ENCODE results near the gene SSTR4.

Gene SSTR4

GRCh38 chr20:23042270-23042669 is 7.2 kb downstream of the SSTR4 start:
- DNase-seq (ENCODE audit: low spot score) = no peak

DNA sequence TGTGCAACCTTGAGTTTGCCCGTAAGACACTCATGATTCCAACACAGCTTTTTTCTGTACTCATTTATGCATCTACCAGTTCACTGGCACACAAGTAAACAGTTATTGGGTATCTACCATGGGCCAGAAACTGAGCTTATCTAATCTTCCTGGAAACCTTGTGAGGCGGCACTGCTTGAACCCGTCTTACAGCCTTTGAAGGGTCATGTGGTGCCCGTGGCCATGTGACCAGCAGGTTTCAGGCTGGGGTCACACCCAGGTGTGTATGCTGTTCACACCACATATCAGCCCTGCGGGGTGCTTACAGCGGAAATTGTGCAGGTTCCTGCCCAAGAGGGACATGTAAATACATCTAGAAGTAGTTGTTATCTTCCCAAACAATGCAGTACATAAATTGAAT is 8.3 kb downstream of the SSTR4 start:
- DNase-seq (ENCODE audit: low spot score) = no peak

- DNase-seq (ENCODE audit: low spot score) = no peak
These were observed 11.3 kb downstream of the SSTR4 start for GRCh38 chr20:23046431-23046830.

DNA sequence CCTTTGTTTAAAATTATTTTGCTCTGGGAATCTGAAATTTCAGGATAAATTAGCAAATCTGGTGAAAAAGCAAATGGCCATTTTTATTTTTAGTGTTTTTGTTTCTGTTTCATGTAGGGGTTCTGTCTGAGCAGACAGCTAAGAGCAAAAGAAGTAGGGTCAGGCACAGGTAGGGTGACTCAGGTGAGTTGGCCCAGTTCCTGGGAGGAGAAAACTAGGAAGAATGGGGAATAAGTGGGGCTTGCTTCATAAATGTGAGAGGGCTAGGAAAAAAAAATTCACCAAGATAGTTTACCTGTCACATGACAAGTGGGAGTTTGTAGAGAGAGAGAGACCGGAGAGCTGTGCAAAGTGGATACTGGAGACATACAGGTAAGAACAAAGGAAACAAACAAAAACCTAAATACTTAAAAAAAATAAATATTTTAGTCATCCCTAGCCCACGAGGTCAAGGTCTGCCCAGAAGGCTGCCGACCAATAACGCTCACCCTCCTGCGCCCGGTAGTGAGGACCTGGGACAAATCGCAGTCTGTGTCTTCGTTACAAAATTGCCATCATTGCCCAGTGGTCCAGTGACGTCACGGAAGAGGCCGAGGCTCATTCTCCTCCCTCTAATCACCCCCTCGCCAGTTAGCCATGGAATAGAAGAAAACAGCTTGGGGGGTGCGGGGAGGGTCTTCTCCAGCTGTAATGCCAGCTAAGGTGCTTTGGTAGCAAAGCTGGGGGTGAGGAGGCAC is 12.1 kb downstream of the SSTR4 start:
- DNase-seq (ENCODE audit: low spot score) = no peak

DNA sequence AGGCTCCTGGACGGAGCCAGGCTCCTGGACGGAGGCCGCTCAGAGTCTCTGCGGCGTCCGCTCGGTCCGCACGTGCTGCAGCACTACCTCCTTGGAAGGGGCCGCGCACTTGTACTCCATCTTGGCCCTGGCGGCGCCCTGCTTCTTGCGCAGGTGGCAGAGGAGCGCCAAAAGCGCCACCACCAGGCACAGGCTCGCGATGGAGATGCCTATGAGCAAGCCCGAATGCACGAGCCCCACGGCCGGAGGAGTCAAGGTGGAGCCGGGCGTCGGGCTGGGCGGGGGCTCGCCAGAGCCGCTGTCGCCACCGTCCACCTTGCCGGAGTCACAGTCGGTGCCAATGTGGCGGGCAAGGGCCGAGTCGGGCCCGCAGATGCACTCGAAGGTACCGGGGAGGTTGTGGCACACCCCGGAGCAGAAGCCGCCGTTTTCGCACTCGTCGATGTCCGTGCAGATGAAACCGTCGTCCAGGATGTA is 12.7 kb downstream of the SSTR4 start:
- DNase-seq (ENCODE audit: low spot score) = no peak

DNA sequence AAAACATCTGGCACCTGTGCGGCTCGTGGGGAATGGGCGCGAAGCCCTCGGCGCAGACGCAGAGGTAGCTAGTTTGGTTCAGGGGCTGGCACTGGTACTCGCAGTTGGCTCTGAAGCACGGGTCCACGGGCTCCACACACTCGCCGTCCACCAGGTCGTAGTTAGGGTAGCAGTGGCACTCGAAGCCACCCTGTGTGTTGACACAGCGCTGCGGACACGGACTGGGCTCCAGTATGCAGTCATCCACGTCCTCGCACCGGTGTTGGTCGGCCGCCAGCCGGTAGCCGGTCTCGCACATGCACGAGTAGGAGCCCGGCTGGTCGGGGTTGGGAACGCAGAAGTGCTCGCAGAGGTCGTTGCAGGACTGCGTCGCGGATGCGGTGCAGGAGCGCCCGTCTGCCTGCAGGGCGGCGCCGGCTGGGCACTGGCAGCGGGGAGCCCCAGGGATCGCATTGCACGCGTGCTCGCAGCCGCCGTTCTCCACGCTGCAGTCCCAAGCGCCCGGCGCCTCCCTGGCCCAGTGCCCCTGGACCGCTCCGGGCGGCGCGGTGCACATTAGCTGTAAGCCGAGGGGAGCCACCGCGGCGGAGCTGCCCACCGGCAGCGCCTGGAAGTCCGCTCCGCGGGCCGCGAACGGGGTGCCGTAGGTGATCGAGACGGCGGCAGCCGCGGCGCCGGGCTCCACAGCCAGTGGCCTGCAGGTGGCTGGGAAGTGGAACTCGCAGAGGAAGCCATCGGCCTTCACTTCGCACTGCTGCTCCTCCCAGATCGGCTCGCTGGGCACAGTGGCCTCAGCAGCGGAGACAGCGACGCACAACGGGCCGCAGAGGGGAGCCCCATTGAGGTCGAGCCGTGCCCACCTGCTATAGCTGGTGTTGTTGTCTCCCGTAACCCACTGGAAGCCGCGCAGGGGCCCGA is 13.4 kb downstream of the SSTR4 start:
- no peak for DNase-seq (ENCODE audit: low spot score)

DNA sequence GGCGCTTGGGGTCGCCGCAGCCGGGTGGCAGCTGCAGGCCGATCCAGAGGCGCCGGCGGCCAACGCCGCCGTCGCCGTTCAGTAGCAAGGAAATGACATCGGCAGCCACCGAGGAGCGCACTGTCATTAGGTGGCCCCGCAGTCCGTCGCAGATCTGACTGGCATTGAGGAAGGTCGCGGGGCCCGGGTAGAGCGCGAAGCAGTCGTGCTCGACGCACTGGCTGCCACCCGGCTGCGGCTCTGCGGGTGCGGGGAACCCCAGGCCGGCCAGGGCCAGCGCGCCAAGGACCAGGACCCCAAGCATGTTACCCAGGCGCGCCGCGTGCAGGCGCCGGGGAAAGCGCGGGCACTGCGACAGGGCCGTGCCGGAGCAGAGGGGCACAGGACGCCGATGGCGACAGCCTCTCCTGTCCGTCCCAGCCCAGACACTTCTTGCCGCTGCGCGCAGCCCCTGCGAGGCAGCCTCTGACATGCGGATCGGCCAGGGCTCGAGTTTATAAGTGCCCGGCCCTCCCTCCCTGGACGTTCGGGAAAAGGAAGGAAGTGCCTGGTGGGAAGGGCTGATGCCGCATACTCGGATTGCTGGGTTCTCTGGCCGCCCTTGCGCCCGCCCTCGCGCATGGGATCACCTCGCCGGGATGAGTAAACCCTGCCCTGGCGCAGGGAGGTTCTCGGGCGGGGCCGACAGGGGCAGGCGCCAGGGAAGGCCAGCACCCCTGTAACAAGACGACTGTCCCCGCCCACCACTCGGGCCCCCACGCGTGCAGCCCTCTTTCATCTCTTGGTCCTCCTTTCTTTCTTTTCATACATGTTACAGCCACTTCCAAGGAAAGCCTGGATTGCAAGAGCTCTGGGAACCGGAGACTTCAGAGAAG is 14.3 kb downstream of the SSTR4 start, which contains the start of gene THBD:
Gene THBD, minus strand, starts transcription at position 472 of the 875 bp plus-strand sequence. Its CDS starts 168 bp downstream, at position 304.
- no peak for DNase-seq (ENCODE audit: low spot score)

DNA sequence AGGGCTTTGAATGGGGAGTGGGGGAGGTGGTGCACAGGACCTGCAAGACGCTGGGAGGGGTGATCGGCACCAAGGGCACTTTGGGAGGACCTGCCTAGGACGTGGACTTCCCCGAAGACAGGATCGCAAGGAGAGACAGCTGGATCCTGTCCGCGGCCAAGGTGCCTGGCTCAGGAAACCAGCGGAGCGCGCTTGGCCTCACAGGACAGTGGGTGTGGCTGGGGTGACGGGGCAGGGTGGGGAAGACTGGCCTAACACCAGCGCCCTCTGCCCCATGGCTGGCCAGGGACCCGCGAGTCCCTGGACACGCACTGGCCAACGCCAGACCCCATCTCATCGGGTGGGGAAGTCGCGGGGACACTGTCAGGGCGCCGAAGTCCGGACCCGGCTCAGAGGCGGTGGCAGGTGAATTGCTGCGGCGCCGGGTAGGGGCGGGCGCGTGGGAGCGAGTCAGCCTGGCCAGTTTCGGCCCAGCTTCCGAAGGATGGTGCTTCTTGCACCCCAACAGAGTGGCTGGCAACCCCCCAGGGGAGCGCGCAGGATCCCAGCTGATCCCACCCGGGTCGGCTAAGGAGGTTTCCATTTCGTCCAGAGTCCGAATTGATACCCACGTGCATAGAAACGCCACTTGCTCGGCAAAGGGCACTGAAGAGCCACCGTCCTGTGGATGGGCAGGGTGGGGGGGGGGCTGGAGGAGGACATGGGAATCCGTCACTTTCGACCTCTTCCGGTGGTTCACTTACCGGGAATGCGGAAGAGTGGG is 15.1 kb downstream of the SSTR4 start:
- no peak for DNase-seq (ENCODE audit: low spot score)

DNA sequence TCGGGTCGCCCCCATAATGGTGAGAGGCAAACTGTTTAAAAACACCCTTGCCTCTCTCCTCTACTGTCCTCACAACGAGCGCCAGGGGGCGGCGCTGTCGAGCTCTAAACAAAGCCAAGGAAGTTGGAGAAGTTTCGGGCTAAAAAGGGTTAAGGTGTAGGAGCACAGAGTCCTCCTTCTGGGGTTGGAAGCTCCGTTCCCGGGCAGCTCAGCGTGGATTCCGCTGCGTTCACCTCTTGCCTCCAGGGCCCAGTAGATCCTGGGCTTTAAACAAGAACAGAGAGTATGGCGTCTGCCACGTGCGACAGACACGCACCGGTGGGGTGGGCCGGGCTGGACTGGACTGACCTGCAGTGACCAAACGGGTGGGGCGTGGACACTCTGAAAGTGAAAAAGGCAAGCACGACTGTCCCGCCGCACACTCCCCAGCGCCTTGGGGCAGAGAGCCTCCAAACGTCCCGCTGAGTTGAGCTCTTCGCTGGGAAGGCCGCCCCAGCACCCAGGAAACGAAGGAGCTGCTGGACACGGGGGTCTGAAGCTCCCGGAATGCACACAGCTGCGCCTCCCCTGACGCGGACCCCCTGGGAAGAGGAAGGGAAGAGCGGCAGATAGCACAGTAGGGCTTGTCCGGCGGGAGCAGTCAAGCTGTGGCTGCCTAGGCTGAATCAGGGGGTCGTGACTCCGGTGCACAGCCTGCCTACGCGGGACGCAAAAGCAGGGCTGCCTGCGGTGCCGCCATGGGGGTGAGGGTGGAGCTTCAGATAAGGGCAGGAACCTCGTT is 15.9 kb downstream of the SSTR4 start:
- no peak for DNase-seq (ENCODE audit: low spot score)

- no peak for DNase-seq (ENCODE audit: low spot score)
These were observed 17.8 kb downstream of the SSTR4 start for GRCh38 chr20:23052904-23053303.

DNA sequence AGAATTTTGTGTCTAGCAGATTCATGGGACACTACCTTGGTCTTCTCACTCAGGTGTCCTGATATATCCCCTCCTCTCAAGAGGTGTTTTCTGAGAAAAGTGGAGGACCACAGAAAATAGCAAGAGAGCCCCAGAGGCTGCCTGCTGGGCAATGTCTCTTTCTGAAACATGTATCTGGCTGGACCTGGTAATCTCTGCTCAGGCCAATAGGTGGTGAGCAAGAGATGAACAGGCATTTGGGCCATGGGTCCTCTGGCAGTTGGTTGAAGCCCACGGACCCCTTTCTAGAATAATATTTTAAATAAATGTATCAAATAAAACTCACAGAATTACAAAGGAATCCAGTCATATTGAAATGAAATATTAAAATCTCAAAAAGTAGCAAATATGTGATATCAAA is 23.1 kb downstream of the SSTR4 start:
- no peak for DNase-seq (ENCODE audit: low spot score)

GRCh38 chr20:23059001-23059400 is 23.9 kb downstream of the SSTR4 start:
- DNase-seq (ENCODE audit: low spot score) = no peak

- no peak for DNase-seq (ENCODE audit: low spot score)
These were observed 24.7 kb downstream of the SSTR4 start for GRCh38 chr20:23059846-23060245.

GRCh38 chr20:23060629-23061028 is 25.5 kb downstream of the SSTR4 start:
- DNase-seq (ENCODE audit: low spot score) = no peak

GRCh38 chr20:23061262-23061661 is 26.1 kb downstream of the SSTR4 start:
- no peak for DNase-seq (ENCODE audit: low spot score)

DNA sequence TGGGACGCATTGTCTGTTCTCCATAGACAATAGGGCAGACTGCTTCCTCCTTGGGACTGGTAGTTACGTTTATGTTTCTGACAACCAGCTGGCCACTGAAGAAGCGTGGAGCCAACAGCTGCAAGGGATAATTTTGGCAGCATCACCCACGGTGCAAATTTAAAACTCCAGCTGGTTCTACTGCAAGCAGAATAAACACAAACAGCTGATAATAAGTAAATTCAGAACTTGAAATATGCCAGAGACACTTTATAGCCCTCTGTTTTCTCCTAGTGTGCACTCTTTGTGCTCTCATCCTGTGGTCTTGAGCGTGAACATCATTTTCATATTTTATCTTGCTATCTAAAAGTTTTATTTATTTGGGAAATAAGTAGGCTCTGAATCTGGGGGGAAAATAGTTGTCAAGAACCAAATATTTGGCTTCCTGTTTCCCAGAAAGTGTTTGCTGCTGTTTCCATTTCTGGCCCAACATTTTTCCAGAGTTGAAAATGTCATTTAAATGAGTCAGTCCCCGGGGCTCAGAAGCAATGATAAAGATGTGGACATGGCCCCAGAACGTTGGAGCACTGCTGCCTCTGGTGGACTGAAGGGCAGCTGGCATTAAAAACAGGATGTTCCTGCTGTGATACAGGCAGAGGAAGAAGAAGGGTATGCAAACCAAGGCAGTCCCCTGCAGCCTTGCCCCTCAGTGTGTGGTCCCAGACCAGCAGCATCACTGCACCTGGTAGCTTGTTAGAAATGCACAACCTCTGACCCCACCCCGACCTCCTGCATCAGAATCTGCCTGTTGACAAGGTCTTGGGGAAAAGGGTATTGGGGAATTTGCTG is 26.8 kb downstream of the SSTR4 start:
- DNase-seq (ENCODE audit: low spot score) = peak; percentile 74

- no peak for DNase-seq (ENCODE audit: low spot score)
These were observed 27.5 kb downstream of the SSTR4 start for GRCh38 chr20:23062632-23063031.

DNA sequence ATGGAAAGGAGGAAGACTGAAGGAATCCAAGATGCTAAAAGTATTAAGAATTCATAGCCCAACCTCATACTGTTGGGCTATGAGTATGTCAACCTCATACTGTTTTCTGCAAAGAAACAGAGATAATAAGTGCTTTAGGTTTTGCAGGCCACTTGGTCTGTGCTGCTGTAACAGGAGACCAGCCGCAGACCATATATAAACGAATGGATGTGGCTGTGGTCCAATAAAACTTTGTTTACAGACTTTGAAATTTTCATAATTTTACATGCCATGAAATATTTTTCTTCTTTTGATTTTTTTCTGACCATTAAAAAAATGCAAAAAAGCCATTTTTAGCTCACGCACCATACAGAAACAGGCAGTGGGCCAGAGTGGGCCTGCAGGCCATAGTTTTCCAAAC is 28.1 kb downstream of the SSTR4 start:
- no peak for DNase-seq (ENCODE audit: low spot score)

DNA sequence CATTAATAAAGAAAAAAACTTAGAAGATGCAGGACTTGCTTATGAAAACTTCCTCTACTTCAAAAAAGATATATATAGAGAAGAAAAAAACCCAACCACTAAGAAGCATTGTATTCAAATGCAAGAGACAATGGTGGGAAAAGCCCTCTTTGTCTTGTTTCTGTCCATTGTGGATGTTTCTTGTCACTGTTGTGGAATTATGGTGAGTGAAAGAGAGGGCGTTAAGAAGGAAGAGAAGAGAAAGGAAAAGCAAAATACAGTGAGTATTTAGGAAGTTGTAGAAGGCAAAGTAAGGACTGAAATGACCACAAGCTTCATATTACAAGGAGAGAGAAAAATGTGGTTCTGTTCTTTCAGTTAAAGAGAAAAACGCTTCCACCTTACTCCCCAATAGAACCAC is 28.5 kb downstream of the SSTR4 start:
- no peak for DNase-seq (ENCODE audit: low spot score)

Data from RKO (cell line).